Measurements from ENCODE around the gene TMEM217. TPM values are rescaled to one million over a fixed set of nuclear protein-coding genes. Genes with fewer than 3 reads are reported as not detected.

TMEM217 gene
- polyA plus RNA-seq, 1 of the 3 experiments (the other 2 are of a cell fraction): 1.5 TPM

- Histone ChIP-seq H3K4me1 (ENCODE audit: control insufficient read depth in 1 of 2, insufficient read depth in 2 of 2, low read depth in 1 of 2, low read length in 1 of 2) (peaks cover 4 to 14% of the 10 kb centered on the region in 2 experiments; a peak in 3 of 4 replicates), H3K4me3 (ENCODE audit: low read depth in 2 of 2, low read length in 1 of 2) (no peak overlapping the region), H4K20me1 (ENCODE audit: insufficient read depth) (peaks cover 17% of the 10 kb centered on the region), H3K27ac (ENCODE audit: low read depth in 2 of 2, low read length in 1 of 2) (peak overlapping the region in 1 of 2 experiments; percentile 95; a peak in 2 of 4 replicates), H2AFZ (ENCODE audit: low read depth) (0 out of 2 replicates have a peak overlapping the region, but pooled peaks have one; percentile 54), H3K9me3 (no peaks in the 10 kb centered on the region), H3K36me3 (replicated peaks in 1 of 2; ENCODE audit: control insufficient read depth in 1 of 2, insufficient read depth in 2 of 2, low read length in 1 of 2) (peaks cover 9% of the 10 kb centered on the region in 2 experiments), H3K9ac (peak overlapping the region; percentile 84; the same call in 1 of the 2 replicates), H3K79me2 (ENCODE audit: insufficient read depth) (peaks cover 29% of the 10 kb centered on the region), H3K9me2 (no peaks in the 10 kb centered on the region), H3K27me3 (ENCODE audit: insufficient read depth) (no peaks in the 10 kb centered on the region), H3F3A (replicated peaks; ENCODE audit: insufficient read depth) (peaks cover 9% of the 10 kb centered on the region), H3K4me2 (peak overlapping the region; percentile 80; the same call in 1 of the 2 replicates)
- ChIA-PET POLR2A (no interaction called here), CTCF (interaction anchor here (13.2 to 15.1 kb wide), 2 partner anchors 115 to 143 kb away, joined by 418 to 490 read pairs; no protein-coding TSS in a partner anchor)
- no peak for TF ChIP-seq PBX3 (IDR thresholded peaks at IDR 0.05)
- TF ChIP-seq RXRA (IDR thresholded peaks at IDR 0.05; ENCODE audit: borderline replicate concordance, low read depth): no peak
- no peak for TF ChIP-seq RFX5 (IDR thresholded peaks at IDR 0.05; ENCODE audit: low read length)
- TF ChIP-seq NFIC (IDR thresholded peaks at IDR 0.05; ENCODE audit: borderline replicate concordance): no peak
- TF ChIP-seq YY1 (IDR thresholded peaks at IDR 0.05; ENCODE audit: low read depth): no peak
- TF ChIP-seq TCF12 (IDR thresholded peaks at IDR 0.05): no peak
- 93% methylated on average over 5 of the region's 5 CpGs for WGBS (ENCODE audit: low lambda C conversion rate)
- DNase-seq: no peak
These were observed 89.7 kb downstream of the TMEM217 start for GRCh38 chr6:37168163-37168758.

GRCh38 chr6:37162740-37163139, 95.2 kb downstream of the TMEM217 start:
- Histone ChIP-seq H2AFZ (ENCODE audit: low read depth) (no peak overlapping the region), H3K79me2 (ENCODE audit: insufficient read depth) (no peaks in the 10 kb centered on the region), H3K9ac (no peak overlapping the region), H3K36me3 (replicated peaks in 1 of 2; ENCODE audit: control insufficient read depth in 1 of 2, insufficient read depth in 2 of 2, low read length in 1 of 2) (no peaks in the 10 kb centered on the region), H3K27ac (ENCODE audit: low read depth in 2 of 2, low read length in 1 of 2) (no peak overlapping the region), H3K4me3 (ENCODE audit: low read depth in 2 of 2, low read length in 1 of 2) (no peak overlapping the region), H3K4me1 (ENCODE audit: control insufficient read depth in 1 of 2, insufficient read depth in 2 of 2, low read depth in 1 of 2, low read length in 1 of 2) (peaks cover 3 to 12% of the 10 kb centered on the region in 2 experiments; a peak in 3 of 4 replicates), H3K9me3 (no peaks in the 10 kb centered on the region), H3K27me3 (ENCODE audit: insufficient read depth) (no peaks in the 10 kb centered on the region), H3K9me2 (no peaks in the 10 kb centered on the region), H3K4me2 (no peak overlapping the region), H4K20me1 (ENCODE audit: insufficient read depth) (no peaks in the 10 kb centered on the region), H3F3A (replicated peaks; ENCODE audit: insufficient read depth) (peaks cover 16% of the 10 kb centered on the region)
- WGBS (ENCODE audit: low lambda C conversion rate): 92% methylated on average over 4 of the region's 4 CpGs
- DNase-seq: peak; percentile 44
- CTCF ChIA-PET: interaction anchor here (1.5 to 2.7 kb wide), 2 partner anchors 112 to 144 kb away, joined by 7 to 11 read pairs; no protein-coding TSS in a partner anchor
- POLR2A ChIA-PET: no interaction called here
- TF ChIP-seq GATA2 (CRISPR knock-in tag; IDR thresholded peaks at IDR 0.05) (peak; percentile 57), REST (IDR thresholded peaks at IDR 0.05; ENCODE audit: low read depth, low read length) (no peak)

Small RNA genes lying within 50 kb of the gene (small RNA-seq; reads per million reads assigned to genes)
- 0 reads per million in 7 experiments for gene AL096712.1

Other genes starting within 250 kb of the TMEM217 start
- 33.9 and 35.3 TPM in 2 replicates for gene PIM1, start 88.0 kb downstream of the TMEM217 start, polyA plus RNA-seq (2012; rRNA removed)
- 5.3 and 5.5 TPM in 2 replicates for gene TBC1D22B, start 372 bp downstream of the TMEM217 start, polyA plus RNA-seq (2012; rRNA removed)
- 19.8 and 21.7 TPM in 2 replicates for gene RNF8, start 95.8 kb upstream of the TMEM217 start, polyA plus RNA-seq (2012; rRNA removed)
- gene CMTR1, start 175.1 kb upstream of the TMEM217 start, polyA plus RNA-seq (2012; rRNA removed): 19.8 and 25.0 TPM in 2 replicates
- 49.1 and 63.2 TPM in 2 replicates for gene CCDC167, start 241.7 kb upstream of the TMEM217 start, polyA plus RNA-seq (2012; rRNA removed)

Data from SK-N-SH (cell line).